GM21526 (cell line): ENCODE measurements around the gene PHOX2A.

ENCODE experiments used
- ATAC-seq: cut with Tn5 transposase; IDR thresholded peaks from one replicate; pipeline ENCODE4 v1.9.1; 2021; ENCODE audit warnings: moderate library complexity; ENCODE audit not compliant: unreplicated experiment, low FRiP score

The PHOX2A gene

GRCh38 chr11:72235351-72236057, 8.5 kb downstream of the PHOX2A start:
- ATAC-seq: no peak

- no peak for ATAC-seq
These were observed 9.1 kb downstream of the PHOX2A start for GRCh38 chr11:72234920-72235319.

- no peak for ATAC-seq
These were observed 9.5 kb downstream of the PHOX2A start for GRCh38 chr11:72234514-72234830.

GRCh38 chr11:72233773-72234513, 10.0 kb downstream of the PHOX2A start:
- no peak for ATAC-seq

- ATAC-seq: no peak
These were observed 10.8 kb downstream of the PHOX2A start for GRCh38 chr11:72233056-72233772.

- no peak for ATAC-seq
These were observed 11.5 kb downstream of the PHOX2A start for GRCh38 chr11:72232260-72233055.

- no peak for ATAC-seq
These were observed 12.3 kb downstream of the PHOX2A start for GRCh38 chr11:72231396-72232259.

- ATAC-seq: no peak
These were observed 13.1 kb downstream of the PHOX2A start for GRCh38 chr11:72230764-72231365.

- ATAC-seq: no peak
These were observed 13.8 kb downstream of the PHOX2A start for GRCh38 chr11:72229925-72230763.

GRCh38 chr11:72229336-72229924, 14.5 kb downstream of the PHOX2A start:
- ATAC-seq: no peak

- no peak for ATAC-seq
These were observed 15.1 kb downstream of the PHOX2A start for GRCh38 chr11:72228844-72229231.

GRCh38 chr11:72228229-72228843, 15.6 kb downstream of the PHOX2A start:
- ATAC-seq: no peak

GRCh38 chr11:72227316-72228228, 16.4 kb downstream of the PHOX2A start:
- ATAC-seq: no peak

GRCh38 chr11:72226701-72227100, 17.3 kb downstream of the PHOX2A start:
- ATAC-seq: no peak

- no peak for ATAC-seq
These were observed 18.5 kb downstream of the PHOX2A start for GRCh38 chr11:72225411-72225951.

GRCh38 chr11:72224564-72225410, 19.2 kb downstream of the PHOX2A start, which contains the start of gene INPPL1:
INPPL1 (plus strand) TSS chr11:72224767; CDS start chr11:72224985, 218 bp downstream.
- ATAC-seq: no peak
